ENCODE data around the gene VPS13C.

The VPS13C gene

DNA sequence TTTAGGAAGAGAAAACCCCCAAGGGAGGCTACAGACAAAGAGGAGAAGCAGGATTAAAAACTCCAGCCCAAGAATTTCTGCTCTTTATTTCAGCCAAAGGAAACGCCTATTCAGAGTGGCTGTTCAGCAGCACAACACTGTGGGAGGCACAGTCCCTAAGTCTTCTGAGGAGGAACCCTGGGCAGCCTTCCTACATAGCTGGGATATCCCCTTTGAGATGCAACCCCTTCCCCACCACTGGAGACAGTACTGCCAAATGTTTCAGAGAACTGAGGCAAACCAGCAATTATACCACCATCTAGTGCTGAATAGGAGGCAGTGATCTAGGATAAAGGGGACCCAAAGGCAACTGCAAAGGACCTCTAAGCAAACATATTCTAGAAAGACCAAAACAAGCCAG lies 168.1 kb downstream of the VPS13C start:
- Histone ChIP-seq H3K4me3 (ENCODE audit: low read depth, low read length) (no peak overlapping the region), H3K36me3 (peaks cover 8% of the 10 kb centered on the region), H3K9me3 (peaks cover 3% of the 10 kb centered on the region; the same call in 1 of the 2 replicates), H3K27me3 (no peaks in the 10 kb centered on the region), H3K4me1 (peaks cover 11% of the 10 kb centered on the region)
- DNase-seq = no peak
- TF ChIP-seq, protein P1, sequence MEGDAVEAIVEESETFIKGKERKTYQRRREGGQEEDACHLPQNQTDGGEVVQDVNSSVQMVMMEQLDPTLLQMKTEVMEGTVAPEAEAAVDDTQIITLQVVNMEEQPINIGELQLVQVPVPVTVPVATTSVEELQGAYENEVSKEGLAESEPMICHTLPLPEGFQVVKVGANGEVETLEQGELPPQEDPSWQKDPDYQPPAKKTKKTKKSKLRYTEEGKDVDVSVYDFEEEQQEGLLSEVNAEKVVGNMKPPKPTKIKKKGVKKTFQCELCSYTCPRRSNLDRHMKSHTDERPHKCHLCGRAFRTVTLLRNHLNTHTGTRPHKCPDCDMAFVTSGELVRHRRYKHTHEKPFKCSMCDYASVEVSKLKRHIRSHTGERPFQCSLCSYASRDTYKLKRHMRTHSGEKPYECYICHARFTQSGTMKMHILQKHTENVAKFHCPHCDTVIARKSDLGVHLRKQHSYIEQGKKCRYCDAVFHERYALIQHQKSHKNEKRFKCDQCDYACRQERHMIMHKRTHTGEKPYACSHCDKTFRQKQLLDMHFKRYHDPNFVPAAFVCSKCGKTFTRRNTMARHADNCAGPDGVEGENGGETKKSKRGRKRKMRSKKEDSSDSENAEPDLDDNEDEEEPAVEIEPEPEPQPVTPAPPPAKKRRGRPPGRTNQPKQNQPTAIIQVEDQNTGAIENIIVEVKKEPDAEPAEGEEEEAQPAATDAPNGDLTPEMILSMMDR (IDR thresholded peaks at IDR 0.05; ENCODE audit: low read depth, low read length) = no peak

- peak; percentile 76 for DNase-seq
- peaks cover 8% of the 10 kb centered on the region for H3K36me3 ChIP-seq
- peaks cover 3% of the 10 kb centered on the region; the same call in 1 of the 2 replicates for H3K9me3 ChIP-seq
- peaks cover 11% of the 10 kb centered on the region for H3K4me1 ChIP-seq
- H3K4me3 ChIP-seq (ENCODE audit: low read depth, low read length) = no peak overlapping the region
- H3K27me3 ChIP-seq = no peaks in the 10 kb centered on the region
- TF ChIP-seq, protein P1 (IDR thresholded peaks at IDR 0.05; ENCODE audit: low read depth, low read length) = no peak
Observed at GRCh38 chr15:61890106-61890505, 170.1 kb downstream of the VPS13C start.

DNA sequence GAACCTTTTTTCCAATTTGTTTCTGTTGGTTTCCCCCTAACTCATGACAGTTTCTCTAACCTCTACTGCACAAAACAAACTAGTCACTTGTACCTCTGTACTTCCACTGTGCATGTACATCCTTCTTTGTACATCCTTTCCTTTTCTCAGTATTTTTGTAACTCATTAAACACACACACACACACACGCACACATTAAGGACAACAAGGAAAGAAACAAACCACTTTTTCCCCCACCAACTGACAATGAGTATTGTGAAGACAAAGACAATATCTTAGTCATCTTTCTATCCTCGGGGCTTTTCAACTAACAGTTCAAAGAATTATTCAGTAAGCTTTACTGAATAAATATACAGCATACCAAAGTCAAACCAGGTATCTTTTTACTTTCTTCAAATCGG lies 170.5 kb downstream of the VPS13C start:
- peaks cover 11% of the 10 kb centered on the region for H3K4me1 ChIP-seq
- peaks cover 8% of the 10 kb centered on the region for H3K36me3 ChIP-seq
- no peak overlapping the region for H3K4me3 ChIP-seq (ENCODE audit: low read depth, low read length)
- no peaks in the 10 kb centered on the region for H3K27me3 ChIP-seq
- TF ChIP-seq, protein P1 (IDR thresholded peaks at IDR 0.05; ENCODE audit: low read depth, low read length) = no peak
- H3K9me3 ChIP-seq = peaks cover 3% of the 10 kb centered on the region; the same call in 1 of the 2 replicates
- DNase-seq = no peak

DNA sequence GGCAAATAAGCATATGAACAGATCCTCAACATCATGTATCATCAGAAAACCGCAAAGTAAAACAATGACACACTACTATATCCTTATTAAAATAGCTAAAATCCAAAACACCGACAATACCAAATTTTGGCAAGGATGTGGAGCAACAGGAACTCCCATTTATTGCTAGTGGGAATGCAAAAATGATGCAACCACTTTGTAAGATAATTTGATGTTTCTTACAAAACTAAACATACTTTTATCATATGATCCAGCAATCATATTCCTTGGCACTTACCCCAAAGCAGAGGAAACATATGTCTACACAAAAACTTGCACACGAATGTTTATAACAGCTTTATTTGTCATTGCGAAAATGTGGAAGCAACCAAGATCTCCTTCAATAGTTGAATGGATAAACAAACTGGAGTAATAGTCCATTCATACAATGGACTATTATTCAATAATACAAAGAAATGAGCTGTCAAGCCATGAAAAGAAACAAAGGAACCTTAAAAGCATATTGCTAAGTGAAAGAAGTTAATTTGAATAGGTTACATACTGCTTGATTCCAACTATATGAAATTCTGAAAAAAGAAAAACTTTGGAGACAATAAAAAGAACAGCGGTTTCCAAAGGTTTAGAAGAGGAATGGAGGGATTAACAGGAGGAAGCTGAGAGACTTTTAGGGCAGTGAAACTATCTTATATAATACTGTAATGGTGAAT lies 172.0 kb downstream of the VPS13C start:
- DNase-seq = no peak
- no peak overlapping the region for H3K4me3 ChIP-seq (ENCODE audit: low read depth, low read length)
- peaks cover 11% of the 10 kb centered on the region for H3K4me1 ChIP-seq
- peaks cover 8% of the 10 kb centered on the region for H3K36me3 ChIP-seq
- H3K27me3 ChIP-seq = no peaks in the 10 kb centered on the region
- TF ChIP-seq, protein P1 (IDR thresholded peaks at IDR 0.05; ENCODE audit: low read depth, low read length) = no peak
- peaks cover 3% of the 10 kb centered on the region; the same call in 1 of the 2 replicates for H3K9me3 ChIP-seq

DNA sequence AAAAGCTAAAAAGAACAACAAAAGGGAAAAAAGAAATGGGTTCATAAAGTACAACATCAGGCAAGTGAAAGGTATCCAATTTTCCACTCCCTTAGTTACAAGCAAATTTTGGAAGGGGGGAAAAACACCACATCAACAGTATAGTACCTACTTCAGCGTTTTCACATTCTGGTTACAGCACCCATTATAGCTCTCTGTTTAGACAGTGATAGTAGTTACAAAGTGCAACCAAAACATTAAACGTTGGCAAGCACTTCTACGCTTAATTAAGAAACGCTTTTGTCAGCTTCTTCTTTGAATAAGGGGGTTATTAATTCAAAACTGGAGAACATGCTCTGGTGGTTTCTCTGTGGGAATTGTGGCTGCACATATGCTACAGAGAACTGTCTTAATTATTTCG lies 180.2 kb downstream of the VPS13C start:
- H3K9me3 ChIP-seq = no peaks in the 10 kb centered on the region
- H3K4me1 ChIP-seq = no peaks in the 10 kb centered on the region; the same call in 1 of the 2 replicates
- H3K27me3 ChIP-seq = no peaks in the 10 kb centered on the region
- no peak overlapping the region for H3K4me3 ChIP-seq (ENCODE audit: low read depth, low read length)
- peaks cover 3% of the 10 kb centered on the region; the same call in 1 of the 2 replicates for H3K36me3 ChIP-seq
- TF ChIP-seq, protein P1 (IDR thresholded peaks at IDR 0.05; ENCODE audit: low read depth, low read length) = no peak
- DNase-seq = no peak

- Histone ChIP-seq H3K4me3 (ENCODE audit: low read depth, low read length) (no peak overlapping the region), H3K27me3 (no peaks in the 10 kb centered on the region), H3K36me3 (peaks cover 3% of the 10 kb centered on the region; the same call in 1 of the 2 replicates), H3K4me1 (no peaks in the 10 kb centered on the region; the same call in 1 of the 2 replicates), H3K9me3 (no peaks in the 10 kb centered on the region)
- TF ChIP-seq, protein P1 (IDR thresholded peaks at IDR 0.05; ENCODE audit: low read depth, low read length) = no peak
- DNase-seq = no peak
Observed at GRCh38 chr15:61879219-61879618, 181.0 kb downstream of the VPS13C start.
